Activated naive CD8-positive, alpha-beta T cell treated with anti-CD3 and anti-CD28 coated beads, Interleukin-2, amount 50 U/mL, for 16 hours (primary cell): ENCODE results near the gene ERVW-1.
"Not testable (repeated sequence)": the region's sequence is repeated elsewhere in the genome, so short reads cannot be mapped to it uniquely, and the experiment has no call there.

ENCODE experiments used
- DNase-seq: peaks from one replicate; pipeline ENCODE4 v3.0.0-alpha.2; 2020; ENCODE audit warnings: low read depth, low spot score

ERVW-1 gene

DNA sequence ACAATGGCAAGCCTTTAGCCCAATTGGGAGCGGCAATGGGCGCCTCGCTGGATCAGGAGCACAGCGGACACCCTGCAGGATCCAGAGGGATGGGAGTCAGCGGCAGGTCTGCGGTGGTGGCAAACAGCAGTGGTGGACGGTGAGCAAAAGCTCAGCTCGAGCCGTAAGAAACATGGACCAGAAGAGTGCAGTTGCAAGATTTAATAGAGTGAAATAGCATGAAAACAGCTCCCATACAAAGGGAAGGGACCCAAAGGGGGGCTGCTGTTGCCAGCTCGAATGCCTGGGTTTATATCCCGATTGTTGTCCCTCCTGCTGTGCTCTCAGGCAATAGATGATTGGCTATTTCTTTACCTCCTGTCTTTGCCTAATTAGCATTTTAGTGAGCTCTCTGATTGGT lies at the start of gene ERVW-1:
Gene ERVW-1, minus strand, starts transcription at position 266 of the 400 bp plus-strand sequence. CDS start 7,565 bp downstream, outside the sequence.
- DNase-seq: not testable (repeated sequence)

- DNase-seq: no peak
Observed at GRCh38 chr7:92523110-92523509, 45.4 kb upstream of the ERVW-1 start.

DNA sequence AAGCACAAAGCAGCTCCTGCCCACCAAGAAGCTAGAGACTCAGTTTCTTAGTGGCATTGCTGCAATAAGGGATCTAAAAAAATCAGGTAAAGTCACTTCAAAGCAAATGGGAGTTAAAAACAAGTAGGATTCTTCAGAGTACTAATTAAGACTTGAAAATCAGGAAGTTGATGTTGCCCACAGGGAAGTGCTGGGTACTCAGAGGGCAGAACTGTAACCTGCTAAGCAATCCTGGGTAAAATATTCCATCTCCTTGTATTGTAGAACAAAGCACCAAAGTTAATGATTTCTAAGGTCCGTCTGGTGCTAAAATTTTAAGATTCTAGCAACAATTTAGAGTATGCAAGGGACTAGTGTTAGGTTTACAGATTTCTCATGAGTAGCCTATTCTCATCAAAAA lies 42.3 kb upstream of the ERVW-1 start:
- DNase-seq: no peak

GRCh38 chr7:92517631-92518030 lies 39.9 kb upstream of the ERVW-1 start:
- DNase-seq: no peak

GRCh38 chr7:92513167-92513902 lies 35.6 kb upstream of the ERVW-1 start:
- DNase-seq: no peak

GRCh38 chr7:92508946-92509345 lies 31.2 kb upstream of the ERVW-1 start:
- DNase-seq: no peak

GRCh38 chr7:92506363-92506762 lies 28.6 kb upstream of the ERVW-1 start:
- DNase-seq: no peak

GRCh38 chr7:92504563-92504962 lies 26.8 kb upstream of the ERVW-1 start:
- DNase-seq: no peak

DNA sequence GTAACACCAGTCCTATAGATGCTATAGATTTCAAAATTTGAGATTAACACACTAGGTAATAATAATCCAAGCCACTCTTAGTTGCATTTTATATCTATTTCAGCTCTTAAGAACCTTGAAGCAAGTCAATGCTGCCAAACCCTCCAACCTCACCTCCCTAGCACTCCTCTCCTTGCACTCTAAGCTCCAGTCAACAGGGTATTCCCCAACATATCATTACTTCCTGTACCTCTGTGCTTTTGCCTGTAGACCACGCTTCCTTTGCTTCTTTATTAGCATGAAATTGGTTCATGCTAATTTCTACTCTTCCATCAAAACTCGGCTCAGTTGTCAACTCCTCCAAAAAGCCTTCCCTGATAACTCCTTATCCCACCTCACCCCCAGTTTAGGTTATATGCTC lies 26.0 kb upstream of the ERVW-1 start:
- no peak for DNase-seq

GRCh38 chr7:92498557-92498956 lies 20.8 kb upstream of the ERVW-1 start:
- DNase-seq: no peak

DNA sequence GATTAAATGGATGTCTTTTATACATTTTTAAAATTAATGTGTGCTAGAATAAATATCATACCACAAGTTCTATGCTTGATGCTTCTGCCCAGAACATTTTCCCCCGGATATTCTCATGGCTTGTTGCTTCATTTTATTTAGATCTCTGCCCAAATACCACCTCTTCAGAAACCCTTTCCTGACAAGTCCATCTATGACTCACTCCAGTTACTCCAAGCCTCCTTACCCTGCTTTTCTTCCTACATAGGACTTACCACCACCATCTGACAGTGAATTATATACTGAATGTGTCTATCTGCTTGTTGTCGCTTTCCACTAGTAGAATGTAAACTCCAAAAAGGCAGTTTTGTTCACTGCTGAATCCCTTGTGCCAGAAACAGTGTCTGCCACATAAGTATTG lies 19.1 kb upstream of the ERVW-1 start:
- no peak for DNase-seq

GRCh38 chr7:92489634-92490033 lies 11.9 kb upstream of the ERVW-1 start:
- DNase-seq: no peak

DNA sequence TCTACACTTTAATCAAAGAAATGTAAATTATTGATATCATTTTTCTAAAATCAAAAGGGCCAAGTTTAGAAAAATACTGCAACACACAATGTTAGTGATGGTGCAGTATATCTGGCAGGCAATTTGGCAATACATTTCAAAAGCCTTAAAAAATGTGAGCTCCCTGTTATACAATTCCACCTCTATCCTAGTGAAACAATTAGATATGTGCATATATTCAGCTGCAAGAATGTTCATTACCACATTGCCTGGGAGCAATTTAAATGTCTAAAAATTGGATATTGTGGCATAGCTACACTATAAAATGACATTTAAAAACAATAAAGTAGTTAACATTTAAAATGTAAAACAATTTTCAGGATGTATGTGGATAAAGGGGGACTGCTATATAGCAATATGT lies 10.1 kb upstream of the ERVW-1 start:
- DNase-seq: no peak

- DNase-seq: no peak
Observed at GRCh38 chr7:92485974-92486373, 8.2 kb upstream of the ERVW-1 start.

DNA sequence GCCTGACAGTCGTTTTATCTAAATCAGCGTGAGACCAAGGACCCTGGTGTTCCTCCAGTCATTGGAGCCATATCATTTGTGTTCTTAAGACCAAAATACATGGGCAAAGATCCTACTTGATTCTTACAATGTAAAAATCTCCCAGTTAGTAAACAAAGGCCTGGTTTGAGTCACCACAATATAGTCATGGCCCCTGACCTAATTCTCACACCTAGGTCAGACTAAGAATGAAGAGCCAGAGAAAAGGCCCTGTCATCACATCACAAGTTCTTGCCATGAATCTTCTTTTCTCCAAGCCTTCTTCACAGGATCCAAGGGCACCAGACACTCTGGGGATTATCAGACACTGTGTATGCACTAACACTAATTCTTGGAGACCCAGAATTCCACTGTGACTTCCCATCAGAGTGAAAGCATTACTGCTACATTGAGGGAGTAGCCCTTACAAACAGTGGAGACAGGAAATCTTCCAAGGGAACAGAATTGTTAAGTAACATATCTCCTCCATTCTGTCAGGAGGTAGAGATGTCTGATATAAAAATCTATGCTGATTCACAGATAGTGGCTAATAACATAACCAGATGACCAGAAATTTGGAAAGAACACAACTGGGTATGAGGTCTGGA lies 7.6 kb upstream of the ERVW-1 start:
- DNase-seq: no peak

DNA sequence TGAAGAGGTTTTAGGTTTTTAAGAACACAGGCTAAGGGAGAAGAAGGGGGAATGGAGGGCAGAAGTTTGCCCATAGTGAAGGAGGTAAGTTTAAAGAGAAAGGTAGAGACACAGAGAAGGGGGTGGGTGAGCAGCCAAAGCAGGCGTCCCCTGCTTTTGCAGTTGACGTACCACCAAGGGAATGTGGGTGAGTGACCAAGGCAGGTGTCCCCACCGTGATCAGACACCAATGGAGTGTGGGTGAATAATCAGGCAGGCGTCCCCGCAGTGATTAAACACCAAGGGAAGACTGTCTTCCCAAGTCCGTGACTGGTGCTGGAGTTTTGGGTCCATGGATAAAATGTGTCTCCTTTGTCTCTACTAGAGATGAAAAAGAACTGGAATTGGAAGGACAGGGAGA lies 6.5 kb upstream of the ERVW-1 start:
- not testable (repeated sequence) for DNase-seq

DNA sequence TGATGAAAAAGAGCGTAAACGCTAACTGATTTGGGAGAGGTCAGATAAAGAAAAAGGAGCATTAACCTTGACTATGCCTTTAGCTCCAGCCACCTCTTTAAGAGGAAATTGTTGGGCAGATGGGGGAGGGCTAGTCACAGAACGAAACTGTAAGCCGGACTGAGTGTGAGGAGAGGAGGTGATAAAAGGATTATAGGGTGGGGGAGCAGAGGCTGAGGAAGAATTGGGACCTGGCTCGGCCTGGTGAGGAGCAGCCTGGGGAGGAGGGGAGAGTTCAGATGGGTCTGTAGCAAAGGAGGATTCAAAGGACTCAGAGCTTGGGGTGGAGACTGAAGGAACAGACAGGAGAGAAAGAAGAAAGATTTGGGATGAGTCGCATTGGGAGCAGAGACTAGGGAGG lies 5.9 kb upstream of the ERVW-1 start:
- not testable (repeated sequence) for DNase-seq

DNA sequence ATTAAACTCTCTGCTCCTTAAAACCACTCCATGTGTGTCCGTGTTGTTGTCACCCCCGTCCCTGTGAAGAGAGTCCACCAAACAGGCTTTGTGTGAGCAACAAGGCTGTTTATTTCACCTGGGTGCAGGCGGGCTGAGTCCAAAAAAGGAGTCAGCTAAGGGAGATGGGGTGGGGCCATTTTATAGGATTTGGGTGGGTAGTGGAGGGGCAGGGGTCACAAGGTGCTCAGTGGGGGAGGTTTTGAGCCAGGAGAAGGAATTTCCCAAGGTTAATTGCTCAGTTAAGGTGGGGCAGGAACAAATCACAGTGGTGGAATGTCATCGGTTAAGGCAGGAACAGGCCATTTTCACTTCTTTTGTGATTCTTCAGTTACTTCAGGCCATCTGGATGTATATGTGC lies 1.4 kb upstream of the ERVW-1 start:
- not testable (repeated sequence) for DNase-seq

GRCh38 chr7:92478711-92479110 lies 965 bp upstream of the ERVW-1 start:
- DNase-seq: no peak

DNA sequence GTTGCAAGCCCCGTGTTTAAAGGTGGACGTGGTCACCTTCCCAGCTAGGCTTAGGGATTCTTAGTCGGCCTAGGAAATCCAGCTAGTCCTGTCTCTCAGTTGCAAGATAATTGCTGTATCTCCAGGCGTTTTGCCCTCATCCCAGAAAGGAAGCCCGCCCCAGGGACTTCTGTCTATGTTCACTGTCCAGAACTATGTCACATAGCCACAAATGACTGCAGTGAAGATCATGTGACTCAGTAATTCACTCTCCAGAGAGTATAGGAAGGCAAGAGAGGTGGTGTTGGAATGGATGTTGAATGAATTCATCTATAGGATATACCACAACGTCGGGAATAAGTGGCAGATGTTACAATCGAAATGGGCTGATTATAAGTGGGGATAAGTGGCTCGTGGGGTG lies 349 bp upstream of the ERVW-1 start:
- DNase-seq: no peak

GRCh38 chr7:92475851-92476590 lies 1.7 kb downstream of the ERVW-1 start:
- not testable (repeated sequence) for DNase-seq

DNA sequence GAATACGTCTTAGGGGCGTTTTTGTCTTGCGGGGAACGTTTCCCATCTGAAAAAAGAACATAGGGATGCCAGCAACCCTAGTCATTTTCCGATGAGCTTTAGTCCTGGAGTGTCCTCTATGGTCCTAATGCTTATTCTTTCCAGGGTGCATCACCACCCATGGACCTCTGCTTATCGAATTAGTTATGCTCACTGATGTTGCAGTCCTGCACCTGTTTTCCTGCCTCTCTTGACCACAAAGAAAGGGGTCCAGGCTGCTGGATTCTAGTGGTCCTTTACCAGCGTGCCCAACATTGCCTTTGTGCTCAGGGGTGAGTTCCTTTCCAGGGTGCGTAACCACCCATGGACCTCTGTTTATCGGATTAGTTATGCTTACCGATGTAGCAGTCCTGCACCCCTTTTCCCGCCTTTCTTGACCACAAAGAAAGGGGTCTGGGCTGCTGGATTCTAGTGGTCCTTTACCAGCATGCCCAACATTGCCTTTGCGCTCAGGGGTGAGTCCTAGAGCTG lies 2.4 kb downstream of the ERVW-1 start:
- DNase-seq: not testable (repeated sequence)
